ENCODE measurements around the gene NAMPT. TPM values are rescaled to one million over a fixed set of nuclear protein-coding genes. Genes with fewer than 3 reads are reported as not detected.

Gene NAMPT
- total RNA-seq, 2 experiments from 2014 or later = 58.7 to 70.8 TPM

DNA sequence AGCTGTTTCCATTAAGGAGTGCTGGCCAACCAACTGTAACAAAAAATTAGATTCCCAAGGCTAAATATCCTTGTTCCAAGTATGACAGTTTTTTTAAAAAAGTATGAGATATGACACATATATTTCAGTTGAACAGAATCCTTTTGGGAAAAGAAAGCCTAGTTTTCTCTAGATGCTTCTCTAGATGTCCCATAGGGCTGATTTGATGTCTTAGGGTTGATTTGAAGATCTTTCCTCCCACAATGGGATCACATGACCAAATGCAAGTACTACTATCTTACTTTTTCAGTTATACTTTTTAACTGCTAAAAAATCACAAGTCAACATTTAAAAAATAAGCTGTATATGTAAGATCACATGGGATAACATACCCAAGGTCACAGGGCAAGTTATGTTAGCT is 3.7 kb downstream of the NAMPT start:
- no peak for DNase-seq
- POLR2A ChIA-PET = no interaction called here
- no peaks in the 10 kb centered on the region for H3K27me3 Mint-ChIP-seq
- peaks cover 19% of the 10 kb centered on the region for H3K36me3 Mint-ChIP-seq (ENCODE audit: low read depth)
- H3K27ac Mint-ChIP-seq = no peak overlapping the region
- no peaks in the 10 kb centered on the region for H3K9me3 Mint-ChIP-seq
- H3K4me1 Mint-ChIP-seq = peaks cover 71% of the 10 kb centered on the region
- CTCF ChIA-PET = interaction anchor here (1.2 to 1.5 kb wide), 3 partner anchors 11 to 114 kb away, joined by 3 to 5 read pairs (median 3); no protein-coding TSS in a partner anchor
- no peak overlapping the region for H3K4me3 Mint-ChIP-seq

DNA sequence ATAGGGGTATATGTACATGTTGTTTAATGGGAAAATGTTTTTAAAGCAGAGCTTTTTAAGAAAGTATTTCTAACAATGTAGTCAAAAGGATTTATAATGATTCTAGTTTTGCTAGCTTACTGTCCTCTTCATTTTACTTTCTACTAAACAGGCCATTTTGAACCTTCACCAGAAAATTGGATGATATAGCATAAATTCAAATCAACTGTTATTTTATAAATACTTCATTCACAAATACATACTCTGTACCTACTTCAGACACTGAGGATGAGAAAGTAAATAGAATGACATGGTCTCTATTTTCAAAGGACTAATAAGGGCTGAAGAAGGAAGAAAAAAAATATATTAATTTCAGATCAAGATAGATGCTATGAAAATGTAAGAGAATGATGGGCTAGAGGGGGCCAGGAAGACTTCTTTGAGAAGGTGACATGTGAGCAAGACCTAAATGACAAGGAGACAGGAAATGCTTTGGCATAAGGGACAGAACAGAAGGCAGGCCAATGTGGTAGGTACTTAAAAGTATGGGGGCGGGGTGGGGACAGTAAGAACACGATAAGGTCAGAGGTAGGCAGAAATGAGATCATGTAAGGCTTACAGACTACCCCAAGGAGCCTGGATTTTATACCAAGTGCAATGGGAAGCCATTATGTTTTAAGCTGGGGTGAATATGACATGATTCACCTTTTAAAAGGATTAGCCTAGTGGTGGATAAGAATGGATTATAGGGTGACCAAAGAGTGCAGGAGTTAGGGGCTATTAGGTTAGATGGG is 5.2 kb downstream of the NAMPT start:
- Mint-ChIP-seq H3K27ac (peak overlapping the region; percentile 10), H3K4me3 (no peak overlapping the region), H3K36me3 (ENCODE audit: low read depth) (peaks cover 30% of the 10 kb centered on the region), H3K27me3 (no peaks in the 10 kb centered on the region), H3K4me1 (peaks cover 69% of the 10 kb centered on the region), H3K9me3 (no peaks in the 10 kb centered on the region)
- no peak for DNase-seq
- POLR2A ChIA-PET = no interaction called here
- CTCF ChIA-PET = interaction anchor here (0.8 to 1.5 kb wide), 2 partner anchors 9 to 66 kb away, joined by 3 read pairs; no protein-coding TSS in a partner anchor

DNA sequence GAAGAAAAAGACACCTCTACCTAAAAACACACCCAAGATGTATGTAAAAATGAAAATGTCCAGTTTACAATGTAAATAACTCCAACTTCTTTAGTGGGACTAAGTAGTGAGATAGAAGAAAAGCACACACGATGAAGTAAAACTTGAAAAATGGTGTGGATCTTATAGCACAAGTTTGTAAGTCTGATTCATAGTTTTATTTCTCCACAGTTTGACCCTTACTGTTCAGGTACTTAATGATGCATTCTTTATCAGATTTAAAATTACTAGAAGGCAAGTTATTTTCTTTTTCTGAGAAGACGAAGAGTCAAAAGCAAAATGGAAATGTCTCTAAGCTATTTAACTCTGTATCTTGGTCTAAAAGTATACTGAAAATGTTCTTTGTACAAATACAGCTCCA is 6.1 kb downstream of the NAMPT start:
- CTCF ChIA-PET = interaction anchor here (1.0 to 1.5 kb wide), 2 partner anchors 9 to 67 kb away, joined by 3 read pairs; no protein-coding TSS in a partner anchor
- no peak for DNase-seq
- POLR2A ChIA-PET = no interaction called here
- Mint-ChIP-seq H3K4me3 (no peak overlapping the region), H3K27me3 (no peaks in the 10 kb centered on the region), H3K36me3 (ENCODE audit: low read depth) (peaks cover 34% of the 10 kb centered on the region), H3K4me1 (peaks cover 67% of the 10 kb centered on the region), H3K9me3 (no peaks in the 10 kb centered on the region), H3K27ac (no peak overlapping the region)

DNA sequence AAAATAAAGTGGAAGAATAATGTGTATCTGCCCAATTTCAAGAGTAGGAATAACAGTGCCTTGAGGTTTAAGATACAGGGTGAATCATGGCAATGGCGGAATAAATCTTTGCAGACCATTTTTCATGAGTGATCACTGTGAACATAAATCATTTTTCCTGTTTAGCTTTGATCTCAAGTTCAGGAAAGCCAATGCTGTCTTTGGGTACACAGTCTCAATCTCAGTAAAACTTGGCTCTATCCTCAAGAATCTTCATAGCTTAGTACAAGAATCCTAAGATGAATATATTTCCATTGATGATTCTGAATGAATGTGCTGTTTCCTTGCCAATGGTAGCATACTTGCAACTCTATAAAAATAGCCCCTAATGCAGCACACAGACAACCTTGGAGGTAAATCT is 6.8 kb downstream of the NAMPT start:
- ChIA-PET POLR2A (no interaction called here), CTCF (interaction anchor here (1.0 kb wide), 1 partner anchor 9 kb away, joined by 3 read pairs; no protein-coding TSS in a partner anchor)
- Mint-ChIP-seq H3K27me3 (no peaks in the 10 kb centered on the region), H3K9me3 (no peaks in the 10 kb centered on the region), H3K36me3 (ENCODE audit: low read depth) (peaks cover 40% of the 10 kb centered on the region), H3K27ac (no peak overlapping the region), H3K4me3 (no peak overlapping the region), H3K4me1 (peaks cover 62% of the 10 kb centered on the region)
- no peak for DNase-seq

DNA sequence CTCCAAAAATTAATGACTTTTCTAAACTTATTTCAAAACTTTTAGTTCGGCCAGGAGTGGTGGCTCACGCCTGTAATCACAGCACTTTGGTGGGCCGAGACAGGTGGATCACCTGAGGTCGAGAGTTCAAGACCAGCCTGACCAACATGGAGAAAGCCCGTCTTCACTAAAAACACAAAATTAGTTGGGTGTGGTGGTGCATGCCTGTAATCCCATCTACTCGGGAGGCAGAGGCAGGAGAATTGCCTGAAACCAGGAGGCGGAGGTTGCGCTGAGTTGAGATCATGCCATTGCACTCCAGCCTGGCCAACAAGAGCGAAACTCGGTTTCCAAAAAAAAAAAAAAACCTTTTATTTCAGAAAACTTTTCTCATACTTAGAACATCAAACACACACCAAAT is 8.3 kb downstream of the NAMPT start:
- Mint-ChIP-seq H3K4me3 (no peak overlapping the region), H3K9me3 (no peaks in the 10 kb centered on the region), H3K36me3 (ENCODE audit: low read depth) (peaks cover 46% of the 10 kb centered on the region), H3K27me3 (no peaks in the 10 kb centered on the region), H3K27ac (no peak overlapping the region), H3K4me1 (peaks cover 48% of the 10 kb centered on the region)
- DNase-seq = no peak
- ChIA-PET CTCF (no interaction called here), POLR2A (interaction anchor here (0.7 kb wide), 1 partner anchor 1766 kb away, joined by 3 read pairs; no protein-coding TSS in a partner anchor)

DNA sequence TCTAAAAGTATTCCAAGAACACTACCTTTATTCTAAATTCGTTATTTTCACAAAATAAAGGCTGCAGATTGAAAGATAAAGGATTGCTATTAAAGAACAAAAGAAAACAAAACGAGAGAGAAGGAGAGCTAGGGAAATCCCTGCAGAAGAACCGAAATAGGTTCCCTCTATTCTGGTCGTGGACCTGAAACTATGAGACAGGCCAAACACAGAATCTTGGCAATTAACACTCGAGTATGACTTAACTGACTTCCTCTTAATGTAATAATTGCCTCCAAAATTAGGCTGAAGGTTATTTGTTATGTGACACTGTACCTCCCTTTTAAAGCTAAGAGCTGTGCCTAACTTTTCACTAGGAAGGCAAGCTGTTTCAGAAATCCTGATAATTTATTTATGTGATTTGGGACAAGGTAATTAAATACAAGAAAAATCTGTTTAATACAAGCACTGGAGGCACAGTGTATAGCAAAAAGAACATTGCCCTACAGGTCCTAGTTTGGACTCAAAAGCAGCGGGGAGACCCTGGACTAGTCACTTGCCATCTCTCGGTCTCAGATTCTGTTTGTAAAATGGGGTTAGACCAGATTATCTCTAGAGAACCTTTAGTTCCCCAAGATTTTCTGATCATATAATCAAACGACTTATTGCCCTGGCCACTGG is 11.6 kb downstream of the NAMPT start:
- no peak for DNase-seq
- no peak overlapping the region for H3K27ac Mint-ChIP-seq
- ChIA-PET POLR2A (no interaction called here), CTCF (interaction anchor here (1.0 kb wide), 1 partner anchor 10 kb away, joined by 3 read pairs; no protein-coding TSS in a partner anchor)
- H3K36me3 Mint-ChIP-seq (ENCODE audit: low read depth) = peaks cover 57% of the 10 kb centered on the region
- no peak overlapping the region for H3K4me3 Mint-ChIP-seq
- H3K4me1 Mint-ChIP-seq = peaks cover 17% of the 10 kb centered on the region
- H3K9me3 Mint-ChIP-seq = no peaks in the 10 kb centered on the region
- H3K27me3 Mint-ChIP-seq = no peaks in the 10 kb centered on the region

DNA sequence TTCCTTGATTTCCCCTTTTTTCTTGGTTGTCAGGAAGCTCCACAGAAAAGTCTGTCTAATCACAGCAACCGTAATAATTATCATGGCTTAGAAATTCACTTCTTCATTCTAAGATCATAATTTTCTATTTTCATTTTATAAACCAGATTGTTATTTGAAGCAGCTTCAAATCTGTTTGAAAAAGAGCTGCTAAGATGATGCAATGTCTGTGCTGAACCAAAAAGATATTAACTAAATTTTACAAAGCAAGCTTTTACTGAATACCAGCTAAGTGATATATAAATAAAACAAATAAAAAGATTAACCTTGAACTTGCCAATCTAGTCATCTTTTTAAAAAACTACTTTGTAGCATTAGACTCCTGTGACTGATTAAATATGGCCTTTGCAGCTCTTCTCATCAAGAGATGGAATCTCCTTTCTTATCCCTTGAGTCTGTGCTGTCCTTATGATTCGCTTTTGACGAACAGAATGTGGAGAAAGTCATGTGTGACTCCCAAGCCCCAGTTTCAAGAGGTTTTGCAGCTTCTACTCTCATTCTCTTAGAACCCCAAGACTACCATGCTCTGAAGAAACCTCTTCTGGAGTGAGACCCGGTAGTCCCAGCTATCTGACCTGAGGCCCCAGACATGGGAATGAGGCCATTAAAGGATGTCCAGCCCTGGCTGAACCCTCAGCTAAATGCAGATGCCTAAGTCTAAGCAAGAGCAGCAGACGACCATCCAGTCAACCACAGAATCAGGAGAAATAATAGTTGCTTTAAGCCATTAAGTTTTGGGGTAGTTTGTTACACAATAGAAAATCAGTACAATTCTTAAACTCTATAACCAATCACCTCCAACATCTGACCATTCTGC is 14.4 kb downstream of the NAMPT start:
- peaks cover 5% of the 10 kb centered on the region for H3K4me1 Mint-ChIP-seq
- DNase-seq = no peak
- no peaks in the 10 kb centered on the region for H3K9me3 Mint-ChIP-seq
- CTCF ChIA-PET = interaction anchor here (1.1 to 1.4 kb wide), 7 partner anchors 10 to 56 kb away, joined by 3 to 5 read pairs (median 3); partner anchors contain the start of gene NAMPT
- H3K36me3 Mint-ChIP-seq (ENCODE audit: low read depth) = peaks cover 59% of the 10 kb centered on the region
- H3K27me3 Mint-ChIP-seq = no peaks in the 10 kb centered on the region
- POLR2A ChIA-PET = interaction anchor here (1.3 kb wide), 1 partner anchor 15 kb away, joined by 4 read pairs; the partner anchor contains the start of gene NAMPT
- no peak overlapping the region for H3K4me3 Mint-ChIP-seq
- H3K27ac Mint-ChIP-seq = peak overlapping the region; percentile 14

DNA sequence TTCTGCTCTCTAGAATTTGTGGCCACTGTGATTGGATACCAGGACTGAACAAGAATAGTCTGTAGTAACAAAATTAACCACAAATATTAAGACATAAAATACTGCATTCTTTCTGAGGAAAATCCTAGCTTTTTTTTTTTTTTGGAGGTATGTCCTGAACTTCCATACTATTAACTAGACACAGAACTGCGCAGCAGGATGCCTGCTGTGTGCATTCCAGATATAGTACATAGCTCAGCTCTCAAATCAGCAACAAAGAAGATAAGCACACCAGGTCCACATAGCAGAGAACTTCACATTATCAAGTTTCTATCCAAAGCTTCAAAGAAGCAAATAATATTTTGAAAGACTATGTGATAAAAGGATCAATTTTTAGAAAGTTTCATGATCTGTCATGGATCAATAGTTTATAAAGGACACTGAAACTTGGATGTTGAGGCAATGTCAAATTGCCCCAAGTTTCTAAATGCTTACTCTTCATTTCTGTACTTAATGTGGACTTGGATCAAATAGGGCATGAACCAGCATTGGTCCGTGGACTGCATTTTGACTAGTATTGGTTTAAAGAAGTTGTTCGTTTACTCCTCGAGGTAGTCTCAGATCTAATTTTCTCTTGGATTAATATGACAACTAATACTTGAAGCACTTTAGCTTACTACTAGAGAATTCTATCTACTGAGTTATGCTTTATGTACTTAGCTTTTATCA is 15.4 kb downstream of the NAMPT start:
- Mint-ChIP-seq H3K4me3 (no peak overlapping the region), H3K27ac (no peak overlapping the region), H3K27me3 (no peaks in the 10 kb centered on the region), H3K9me3 (no peaks in the 10 kb centered on the region), H3K4me1 (peaks cover 3% of the 10 kb centered on the region), H3K36me3 (ENCODE audit: low read depth) (peaks cover 59% of the 10 kb centered on the region)
- ChIA-PET POLR2A (interaction anchor here (1.3 kb wide), 1 partner anchor 16 kb away, joined by 4 read pairs; the partner anchor contains the start of gene NAMPT), CTCF (interaction anchor here (1.0 to 1.4 kb wide), 5 partner anchors 9 to 47 kb away, joined by 3 to 5 read pairs (median 4); partner anchors contain the start of gene NAMPT)
- DNase-seq = no peak

DNA sequence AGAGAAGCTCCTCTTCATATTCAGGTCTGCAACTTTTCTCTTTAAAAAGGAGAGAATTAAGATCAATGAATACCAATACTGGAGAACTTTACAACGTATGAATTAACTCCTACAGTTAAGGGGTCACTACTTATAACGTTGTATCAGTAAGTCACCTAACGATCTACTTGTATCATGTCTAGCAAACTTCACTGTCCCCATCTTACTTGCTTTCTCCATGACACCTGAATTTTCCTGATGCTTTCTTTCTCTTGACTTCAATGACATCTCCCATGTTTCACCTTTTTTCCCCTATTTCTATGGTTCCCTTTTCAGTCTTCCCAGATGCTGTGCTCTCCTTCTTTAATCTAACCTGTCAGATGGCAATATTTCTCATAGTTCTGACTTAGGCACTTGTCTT is 19.6 kb downstream of the NAMPT start:
- H3K27ac Mint-ChIP-seq = no peak overlapping the region

DNA sequence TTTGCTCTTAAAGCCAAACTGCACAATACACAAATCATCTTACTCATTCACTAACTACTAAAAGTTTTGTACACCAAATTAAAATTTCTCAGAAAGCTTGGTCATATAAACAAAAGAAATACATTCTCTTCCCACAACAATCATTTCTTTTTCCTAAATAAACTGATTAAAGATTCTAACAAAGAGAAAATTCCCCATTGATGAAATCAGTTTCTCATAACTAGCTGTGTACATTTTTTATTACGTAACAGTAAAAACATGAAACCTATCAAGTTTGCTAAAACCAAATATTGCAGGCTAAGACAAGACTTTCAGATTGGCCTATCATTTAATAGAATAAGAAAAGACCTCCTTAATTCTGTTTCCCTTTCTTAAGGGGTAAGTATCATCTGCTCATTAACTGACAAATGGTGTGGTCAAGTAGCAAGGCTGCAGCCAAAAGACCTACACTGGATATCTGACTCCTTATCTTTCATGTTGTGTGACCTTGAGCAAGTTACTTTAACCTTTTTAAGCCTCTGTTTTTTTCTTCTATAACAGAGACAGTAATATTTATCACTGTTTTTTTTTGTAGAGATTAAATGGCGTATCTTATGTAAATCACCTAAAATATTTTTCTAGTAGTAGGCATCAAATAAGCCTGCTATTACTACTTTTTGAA is 22.4 kb downstream of the NAMPT start:
- peaks cover 36% of the 10 kb centered on the region for H3K4me1 Mint-ChIP-seq
- no peak overlapping the region for H3K4me3 Mint-ChIP-seq
- CTCF ChIA-PET = interaction anchor here (0.6 to 1.4 kb wide), 2 partner anchors 11 to 917 kb away, joined by 3 read pairs; no protein-coding TSS in a partner anchor
- no peaks in the 10 kb centered on the region for H3K27me3 Mint-ChIP-seq
- H3K27ac Mint-ChIP-seq = no peak overlapping the region
- POLR2A ChIA-PET = interaction anchor here (0.6 kb wide), 1 partner anchor 624 kb away, joined by 3 read pairs; no protein-coding TSS in a partner anchor
- peaks cover 76% of the 10 kb centered on the region for H3K36me3 Mint-ChIP-seq (ENCODE audit: low read depth)
- no peak for DNase-seq
- H3K9me3 Mint-ChIP-seq = no peaks in the 10 kb centered on the region

More for the DNA sequence above, 19.6 kb downstream of the NAMPT start:
- H3K36me3 Mint-ChIP-seq (ENCODE audit: low read depth) = peaks cover 68% of the 10 kb centered on the region
- ChIA-PET POLR2A (no interaction called here), CTCF (interaction anchor here (0.5 kb wide), 1 partner anchor 34 kb away, joined by 5 read pairs; no protein-coding TSS in a partner anchor)
- no peaks in the 10 kb centered on the region for H3K9me3 Mint-ChIP-seq
- peaks cover 17% of the 10 kb centered on the region for H3K4me1 Mint-ChIP-seq
- no peak for DNase-seq
- no peak overlapping the region for H3K4me3 Mint-ChIP-seq
- no peaks in the 10 kb centered on the region for H3K27me3 Mint-ChIP-seq

DNA sequence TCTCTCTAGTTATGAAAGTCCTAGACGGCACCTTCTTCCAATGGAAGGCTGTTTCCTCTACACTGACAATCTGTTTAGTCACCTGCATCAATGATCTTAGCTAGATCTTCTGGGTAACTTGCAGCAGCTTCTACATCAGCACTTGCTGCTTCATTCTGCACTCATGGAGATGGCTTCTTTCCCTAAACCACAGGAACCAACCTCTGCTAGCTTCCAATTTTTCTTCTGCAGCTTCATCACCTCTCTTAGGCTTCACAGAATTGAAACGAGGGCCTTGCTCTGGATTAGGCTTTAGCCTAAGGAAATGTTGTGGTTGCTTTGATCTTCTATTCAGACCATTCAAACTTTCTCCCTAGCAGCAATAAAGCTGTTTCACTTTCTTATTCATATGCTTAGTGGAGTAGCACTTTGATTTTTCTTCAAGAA is 24.6 kb downstream of the NAMPT start:
- no peaks in the 10 kb centered on the region for H3K9me3 Mint-ChIP-seq
- no peak overlapping the region for H3K4me3 Mint-ChIP-seq
- DNase-seq = peak; percentile 7
- H3K27ac Mint-ChIP-seq = peak overlapping the region; percentile 79
- POLR2A ChIA-PET = no interaction called here
- H3K27me3 Mint-ChIP-seq = no peaks in the 10 kb centered on the region
- peaks cover 74% of the 10 kb centered on the region for H3K36me3 Mint-ChIP-seq (ENCODE audit: low read depth)
- CTCF ChIA-PET = interaction anchor here (0.5 to 0.9 kb wide), 3 partner anchors 18 to 116 kb away, joined by 3 to 4 read pairs (median 3); no protein-coding TSS in a partner anchor
- peaks cover 50% of the 10 kb centered on the region for H3K4me1 Mint-ChIP-seq

All from activated CD4-positive, alpha-beta T cell treated with anti-CD3 and anti-CD28 coated beads, Interleukin-2, amount 10 ng/mL, durations not matched to agents 7 days and 5 days (primary cell).